HG03060 (cell line): ENCODE measurements around the gene FAR2.
"Not testable (repeated sequence)": the region's sequence is repeated elsewhere in the genome, so short reads cannot be mapped to it uniquely, and the experiment has no call there.

Experiments used
- ATAC-seq: cut with Tn5 transposase; IDR thresholded peaks from one replicate; pipeline ENCODE4 v1.9.1; 2021; ENCODE audit warnings: low read depth, moderate number of reproducible peaks; ENCODE audit not compliant: unreplicated experiment

FAR2 gene

GRCh38 chr12:29382251-29382650 lies 233.2 kb downstream of the FAR2 start:
- no peak for ATAC-seq

- not testable (repeated sequence) for ATAC-seq
Observed at GRCh38 chr12:29385194-29385593, 236.1 kb downstream of the FAR2 start.
